Activated CD8-positive, alpha-beta memory T cell treated with anti-CD3 and anti-CD28 coated beads for 36 hours (primary cell): ENCODE data around the gene ITIH5. TPM values are rescaled to one million over a fixed set of nuclear protein-coding genes. Genes with fewer than 3 reads are reported as not detected.

Experiments used
- CTCF ChIA-PET: fragments of 350-600 bp; sonication (Branson Sonifier 250); formaldehyde crosslinking; loops from one replicate; lab custom pipeline; 2021; ENCODE audit warnings: antibody characterized with exemption; lab: Charles Lee
- POLR2A ChIA-PET: fragments of 350-600 bp; sonication (Branson Sonifier 250); formaldehyde crosslinking; loops from one replicate; lab custom pipeline; 2021; ENCODE audit warnings: antibody characterized with exemption; lab: Charles Lee
- total RNA-seq, 2 experiments: library from RNA; stranded (reverse); gene quantifications; one replicate each; pipeline ENCODE4 v1.2.3, GENCODE V29; 2021

ITIH5 gene
- total RNA-seq, 2 experiments from 2014 or later, result not detected

GRCh38 chr10:7647062-7647664 lies 19.6 kb downstream of the ITIH5 start:
- ChIA-PET CTCF (no interaction called here), POLR2A (no interaction called here)

GRCh38 chr10:7642491-7643011 lies 24.2 kb downstream of the ITIH5 start:
- ChIA-PET POLR2A (no interaction called here), CTCF (no interaction called here)

- CTCF ChIA-PET, result interaction anchor here (1.2 kb wide), 1 partner anchor 13 kb away, joined by 4 read pairs; no protein-coding TSS in a partner anchor
- POLR2A ChIA-PET, result no interaction called here
Observed at GRCh38 chr10:7635408-7636125, 31.2 kb downstream of the ITIH5 start.

- POLR2A ChIA-PET, result no interaction called here
Observed at GRCh38 chr10:7634142-7634894, 32.4 kb downstream of the ITIH5 start.

GRCh38 chr10:7626283-7626682 lies 40.5 kb downstream of the ITIH5 start:
- ChIA-PET POLR2A (interaction anchor here (0.7 kb wide), 1 partner anchor 19 kb away, joined by 3 read pairs; no protein-coding TSS in a partner anchor), CTCF (no interaction called here)

More at GRCh38 chr10:7634142-7634894, 32.4 kb downstream of the ITIH5 start:
- CTCF ChIA-PET, result interaction anchor here (1.2 kb wide), 1 partner anchor 12 kb away, joined by 4 read pairs; no protein-coding TSS in a partner anchor

- POLR2A ChIA-PET, result interaction anchor here (0.7 kb wide), 1 partner anchor 18 kb away, joined by 3 read pairs; no protein-coding TSS in a partner anchor
- CTCF ChIA-PET, result interaction anchor here (1.0 kb wide), 1 partner anchor 62 kb away, joined by 3 read pairs; no protein-coding TSS in a partner anchor
Observed at GRCh38 chr10:7625836-7626235, 40.9 kb downstream of the ITIH5 start.

GRCh38 chr10:7625009-7625408 lies 41.8 kb downstream of the ITIH5 start:
- ChIA-PET POLR2A (no interaction called here), CTCF (interaction anchor here (1.0 kb wide), 1 partner anchor 63 kb away, joined by 3 read pairs; no protein-coding TSS in a partner anchor)

- ChIA-PET CTCF (interaction anchor here (1.6 kb wide), 1 partner anchor 12 kb away, joined by 4 read pairs; no protein-coding TSS in a partner anchor), POLR2A (no interaction called here)
Observed at GRCh38 chr10:7622969-7623368, 43.8 kb downstream of the ITIH5 start.

GRCh38 chr10:7618461-7618860 lies 48.3 kb downstream of the ITIH5 start:
- ChIA-PET CTCF (no interaction called here), POLR2A (no interaction called here)

GRCh38 chr10:7611909-7612308 lies 54.9 kb downstream of the ITIH5 start:
- CTCF ChIA-PET, result no interaction called here

GRCh38 chr10:7610651-7611389 lies 55.9 kb downstream of the ITIH5 start:
- CTCF ChIA-PET, result no interaction called here
- POLR2A ChIA-PET, result no interaction called here

More at GRCh38 chr10:7611909-7612308, 54.9 kb downstream of the ITIH5 start:
- POLR2A ChIA-PET, result no interaction called here

- ChIA-PET CTCF (interaction anchor here (0.6 kb wide), 1 partner anchor 48 kb away, joined by 3 read pairs; no protein-coding TSS in a partner anchor), POLR2A (no interaction called here)
Observed at GRCh38 chr10:7610026-7610425, 56.7 kb downstream of the ITIH5 start.

- ChIA-PET CTCF (no interaction called here), POLR2A (no interaction called here)
Observed at GRCh38 chr10:7609556-7609955, 57.2 kb downstream of the ITIH5 start.

- POLR2A ChIA-PET, result interaction anchor here (0.6 kb wide), 1 partner anchor 18 kb away, joined by 3 read pairs; no protein-coding TSS in a partner anchor
Observed at GRCh38 chr10:7608001-7608400, 58.8 kb downstream of the ITIH5 start.

GRCh38 chr10:7606951-7607404 lies 59.8 kb downstream of the ITIH5 start:
- ChIA-PET CTCF (no interaction called here), POLR2A (no interaction called here)

More at GRCh38 chr10:7608001-7608400, 58.8 kb downstream of the ITIH5 start:
- CTCF ChIA-PET, result no interaction called here

GRCh38 chr10:7605565-7606295 lies 61.0 kb downstream of the ITIH5 start:
- ChIA-PET CTCF (no interaction called here), POLR2A (no interaction called here)

GRCh38 chr10:7601023-7601656 lies 65.6 kb downstream of the ITIH5 start:
- ChIA-PET POLR2A (no interaction called here), CTCF (interaction anchor here (0.6 to 1.2 kb wide), 2 partner anchors 16 to 76 kb away, joined by 3 read pairs; no protein-coding TSS in a partner anchor)
